Measurements from ENCODE around the gene ITFG1.

The ITFG1 gene

DNA sequence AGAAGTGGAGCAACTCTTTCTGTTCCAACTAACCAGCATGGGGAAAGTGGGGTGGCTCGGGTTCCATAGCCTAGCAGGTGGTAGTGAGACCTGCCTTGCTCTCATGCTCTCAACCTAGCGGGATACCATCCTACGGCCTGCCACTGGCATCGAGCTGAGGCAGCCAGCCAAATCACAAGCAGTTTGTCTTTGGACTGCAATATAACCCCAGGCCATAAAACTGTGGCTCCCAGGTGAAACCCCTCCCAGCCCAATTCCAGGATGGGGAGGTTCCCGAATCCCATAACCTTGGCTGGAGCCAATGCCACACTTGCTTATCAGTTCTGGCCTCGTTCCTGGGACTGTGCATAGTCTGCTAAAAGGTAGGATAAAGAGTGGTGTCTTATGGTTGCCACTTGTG lies 161.3 kb downstream of the ITFG1 start:
- H3K27ac ChIP-seq (ENCODE audit: low read length) = no peak overlapping the region
- no peak overlapping the region for H3K4me3 ChIP-seq (ENCODE audit: low read length in 2 of 2)
- peaks cover 4 to 5% of the 10 kb centered on the region in 2 donors for H3K36me3 ChIP-seq (ENCODE audit: control insufficient read depth in 2 of 2, insufficient read depth in 2 of 2, low read length in 2 of 2)
- H3K9ac ChIP-seq (ENCODE audit: low read length in 2 of 2) = no peak overlapping the region
- H3K4me1 ChIP-seq (ENCODE audit: control insufficient read depth, insufficient read depth, low read length) = no peaks in the 10 kb centered on the region
- H3K27me3 ChIP-seq (ENCODE audit: control insufficient read depth in 1 of 2, insufficient read depth in 2 of 2, low read length in 2 of 2) = no peaks in the 10 kb centered on the region
- no peaks in the 10 kb centered on the region for H3K9me3 ChIP-seq (ENCODE audit: control insufficient read depth in 2 of 2, low read length in 2 of 2)

DNA sequence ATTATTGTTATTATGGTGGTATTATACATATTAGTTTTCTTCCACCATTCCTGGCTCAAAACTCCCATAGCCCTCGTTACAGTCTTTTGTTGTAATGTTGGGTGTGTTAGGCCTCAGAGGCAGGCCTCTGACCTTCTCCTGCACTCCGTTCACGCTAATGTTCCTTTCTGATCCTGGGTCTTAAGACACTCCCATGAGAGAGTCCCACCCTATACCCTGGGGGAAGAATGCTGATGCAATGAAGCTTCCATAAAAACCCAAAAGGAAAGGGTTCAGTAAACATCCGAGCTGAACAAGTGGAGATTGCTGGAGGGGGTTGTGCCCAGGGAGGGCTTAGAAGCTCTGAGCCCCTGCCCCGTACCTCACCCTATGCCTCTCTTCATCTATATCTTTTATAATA lies 175.9 kb downstream of the ITFG1 start:
- H3K9me3 ChIP-seq (ENCODE audit: control insufficient read depth in 2 of 2, low read length in 2 of 2) = peaks cover 0 to 9% of the 10 kb centered on the region in 2 donors
- H3K9ac ChIP-seq (ENCODE audit: low read length in 2 of 2) = no peak overlapping the region
- H3K27ac ChIP-seq (ENCODE audit: low read length) = no peak overlapping the region
- no peaks in the 10 kb centered on the region for H3K36me3 ChIP-seq (ENCODE audit: control insufficient read depth in 2 of 2, insufficient read depth in 2 of 2, low read length in 2 of 2)
- H3K27me3 ChIP-seq (ENCODE audit: control insufficient read depth in 1 of 2, insufficient read depth in 2 of 2, low read length in 2 of 2) = no peaks in the 10 kb centered on the region
- H3K4me1 ChIP-seq (ENCODE audit: control insufficient read depth, insufficient read depth, low read length) = no peaks in the 10 kb centered on the region
- no peak overlapping the region for H3K4me3 ChIP-seq (ENCODE audit: low read length in 2 of 2)

DNA sequence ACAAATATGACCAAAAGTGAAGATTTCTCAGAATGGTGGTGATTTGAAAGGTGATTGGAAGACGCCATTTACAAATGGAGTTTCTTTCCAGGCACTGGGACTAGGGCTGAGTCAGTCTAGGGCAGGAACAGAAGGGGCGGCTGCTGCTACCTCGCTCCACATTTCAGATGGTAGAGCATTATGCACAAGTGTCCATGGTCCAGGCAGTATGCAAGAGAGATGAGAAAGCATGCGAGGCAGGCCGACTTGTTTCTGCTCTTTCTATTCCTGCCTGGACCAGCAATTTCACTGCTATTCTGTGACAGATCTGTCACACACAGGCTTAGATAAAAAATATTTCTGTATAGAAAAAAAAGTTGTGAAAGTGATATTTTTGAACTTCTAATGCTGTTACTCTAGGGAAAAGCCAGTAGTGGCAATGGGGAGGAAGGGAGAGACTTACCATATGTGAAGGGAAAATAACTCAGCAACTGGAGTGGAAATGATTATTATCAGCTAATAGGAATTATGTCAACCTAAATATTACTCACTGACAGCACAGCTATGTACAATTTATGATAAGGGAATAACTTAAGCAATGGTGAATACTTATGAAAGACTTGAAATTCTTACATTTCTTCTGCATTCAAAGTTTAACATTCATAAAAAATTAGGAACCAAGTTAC lies 182.4 kb downstream of the ITFG1 start:
- no peaks in the 10 kb centered on the region for H3K9me3 ChIP-seq (ENCODE audit: control insufficient read depth in 2 of 2, low read length in 2 of 2)
- H3K4me1 ChIP-seq (ENCODE audit: control insufficient read depth, insufficient read depth, low read length) = no peaks in the 10 kb centered on the region
- H3K9ac ChIP-seq (ENCODE audit: low read length in 2 of 2) = no peak overlapping the region
- H3K27me3 ChIP-seq (ENCODE audit: control insufficient read depth in 1 of 2, insufficient read depth in 2 of 2, low read length in 2 of 2) = no peaks in the 10 kb centered on the region
- H3K27ac ChIP-seq (ENCODE audit: low read length) = no peak overlapping the region
- no peak overlapping the region for H3K4me3 ChIP-seq (ENCODE audit: low read length in 2 of 2)
- H3K36me3 ChIP-seq (ENCODE audit: control insufficient read depth in 2 of 2, insufficient read depth in 2 of 2, low read length in 2 of 2) = no peaks in the 10 kb centered on the region

DNA sequence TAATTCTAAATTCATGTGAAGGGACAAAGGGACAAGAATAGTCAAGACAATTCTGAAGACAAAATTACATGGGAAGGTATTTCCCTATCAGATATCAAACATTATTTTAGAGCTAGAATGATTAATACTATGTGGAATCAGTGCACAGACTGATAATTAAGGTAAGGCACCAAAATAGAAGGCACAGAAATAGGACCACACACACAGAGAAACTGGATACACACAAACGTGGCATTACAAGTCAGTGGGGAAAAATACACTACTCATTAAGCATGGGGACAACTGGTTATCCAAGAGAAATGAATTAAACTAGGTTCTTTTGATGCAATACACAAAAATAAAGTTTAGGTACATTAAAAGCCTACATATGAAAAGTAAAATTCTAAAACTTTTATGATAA lies 184.3 kb downstream of the ITFG1 start:
- H3K9me3 ChIP-seq (ENCODE audit: control insufficient read depth in 2 of 2, low read length in 2 of 2) = no peaks in the 10 kb centered on the region
- H3K4me1 ChIP-seq (ENCODE audit: control insufficient read depth, insufficient read depth, low read length) = no peaks in the 10 kb centered on the region
- H3K27me3 ChIP-seq (ENCODE audit: control insufficient read depth in 1 of 2, insufficient read depth in 2 of 2, low read length in 2 of 2) = no peaks in the 10 kb centered on the region
- H3K9ac ChIP-seq (ENCODE audit: low read length in 2 of 2) = no peak overlapping the region
- no peak overlapping the region for H3K27ac ChIP-seq (ENCODE audit: low read length)
- H3K36me3 ChIP-seq (ENCODE audit: control insufficient read depth in 2 of 2, insufficient read depth in 2 of 2, low read length in 2 of 2) = no peaks in the 10 kb centered on the region
- no peak overlapping the region for H3K4me3 ChIP-seq (ENCODE audit: low read length in 2 of 2)

DNA sequence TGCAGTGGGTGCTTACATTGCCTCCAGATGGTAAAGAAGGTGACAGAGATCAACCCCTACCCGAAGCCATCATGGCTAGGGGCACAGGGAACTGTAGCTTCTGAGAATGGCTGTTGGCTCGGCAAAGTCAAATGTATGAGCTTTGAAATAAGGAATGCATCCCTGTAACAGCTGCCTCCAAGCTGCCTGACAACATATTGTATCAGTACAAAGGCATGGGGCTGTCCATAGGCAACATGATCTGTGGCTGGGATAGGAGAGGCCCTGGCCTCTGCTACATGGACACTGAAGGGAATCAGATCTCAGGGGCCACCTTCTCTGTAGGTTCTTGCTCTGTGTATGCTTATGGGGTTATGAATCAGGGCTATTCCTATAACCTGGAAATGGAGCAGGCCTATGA lies 197.9 kb downstream of the ITFG1 start:
- no peak overlapping the region for H3K27ac ChIP-seq (ENCODE audit: low read length)

DNA sequence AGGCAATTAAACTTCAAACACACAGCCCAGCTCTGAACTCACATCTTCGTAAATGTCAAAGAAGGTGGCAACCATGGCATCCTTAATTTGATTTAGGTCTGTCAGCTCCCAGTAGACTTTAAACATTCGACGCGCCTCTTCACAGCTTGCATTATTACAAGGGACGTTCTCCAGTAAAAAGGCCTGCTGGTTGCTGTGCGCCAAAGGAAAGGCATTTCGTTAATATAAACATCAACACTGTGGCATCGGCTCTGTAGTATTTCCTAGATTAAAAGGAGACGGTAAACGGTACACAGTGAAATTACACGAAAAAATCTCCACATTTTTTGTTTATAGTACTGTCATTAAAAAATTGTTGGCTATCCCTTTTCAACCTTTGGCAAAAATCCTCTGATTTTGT lies 200.4 kb downstream of the ITFG1 start:
- no peaks in the 10 kb centered on the region for H3K9me3 ChIP-seq (ENCODE audit: control insufficient read depth in 2 of 2, low read length in 2 of 2)
- H3K27me3 ChIP-seq (ENCODE audit: control insufficient read depth in 1 of 2, insufficient read depth in 2 of 2, low read length in 2 of 2) = no peaks in the 10 kb centered on the region
- H3K4me1 ChIP-seq (ENCODE audit: control insufficient read depth, insufficient read depth, low read length) = no peaks in the 10 kb centered on the region
- no peak overlapping the region for H3K27ac ChIP-seq (ENCODE audit: low read length)
- H3K9ac ChIP-seq (ENCODE audit: low read length in 2 of 2) = no peak overlapping the region
- H3K4me3 ChIP-seq (ENCODE audit: low read length in 2 of 2) = no peak overlapping the region
- peaks cover 4 to 7% of the 10 kb centered on the region in 2 donors for H3K36me3 ChIP-seq (ENCODE audit: control insufficient read depth in 2 of 2, insufficient read depth in 2 of 2, low read length in 2 of 2)

More for the DNA sequence above, 197.9 kb downstream of the ITFG1 start:
- Histone ChIP-seq H3K4me3 (ENCODE audit: low read length in 2 of 2) (no peak overlapping the region), H3K36me3 (ENCODE audit: control insufficient read depth in 2 of 2, insufficient read depth in 2 of 2, low read length in 2 of 2) (peaks cover 0 to 5% of the 10 kb centered on the region in 2 donors), H3K27me3 (ENCODE audit: control insufficient read depth in 1 of 2, insufficient read depth in 2 of 2, low read length in 2 of 2) (no peaks in the 10 kb centered on the region), H3K9me3 (ENCODE audit: control insufficient read depth in 2 of 2, low read length in 2 of 2) (no peaks in the 10 kb centered on the region), H3K9ac (ENCODE audit: low read length in 2 of 2) (no peak overlapping the region), H3K4me1 (ENCODE audit: control insufficient read depth, insufficient read depth, low read length) (no peaks in the 10 kb centered on the region)

DNA sequence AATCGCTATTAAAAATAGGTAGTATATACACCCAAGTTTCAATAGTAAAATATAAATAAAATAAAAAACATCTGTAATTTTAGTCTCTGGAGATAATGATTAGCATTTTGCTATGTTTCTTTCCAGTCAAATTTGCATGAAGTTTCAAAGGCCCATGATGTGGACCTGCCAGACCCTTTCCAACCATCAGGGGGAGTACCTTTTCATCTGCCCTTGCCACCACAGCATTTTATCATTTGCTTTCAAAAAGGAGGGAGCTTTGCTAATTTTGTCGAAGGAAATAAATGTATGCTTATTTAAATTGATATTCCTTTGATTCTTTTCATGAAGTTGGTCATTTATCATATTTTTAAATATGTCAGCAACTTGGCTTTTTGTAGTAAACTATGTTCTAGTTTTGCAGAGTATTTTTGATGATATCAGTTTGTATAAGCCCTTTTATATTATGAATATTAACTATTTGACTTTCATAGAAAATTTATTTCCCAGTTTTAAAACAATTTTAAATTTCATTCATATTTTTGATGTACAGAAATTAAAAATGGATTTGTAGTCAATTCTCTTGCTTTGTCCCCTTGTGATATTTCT lies 201.9 kb downstream of the ITFG1 start:
- H3K36me3 ChIP-seq (ENCODE audit: control insufficient read depth in 2 of 2, insufficient read depth in 2 of 2, low read length in 2 of 2) = peaks cover 4 to 7% of the 10 kb centered on the region in 2 donors
- H3K9me3 ChIP-seq (ENCODE audit: control insufficient read depth in 2 of 2, low read length in 2 of 2) = no peaks in the 10 kb centered on the region
- no peaks in the 10 kb centered on the region for H3K27me3 ChIP-seq (ENCODE audit: control insufficient read depth in 1 of 2, insufficient read depth in 2 of 2, low read length in 2 of 2)
- H3K9ac ChIP-seq (ENCODE audit: low read length in 2 of 2) = no peak overlapping the region
- no peak overlapping the region for H3K27ac ChIP-seq (ENCODE audit: low read length)
- no peaks in the 10 kb centered on the region for H3K4me1 ChIP-seq (ENCODE audit: control insufficient read depth, insufficient read depth, low read length)
- no peak overlapping the region for H3K4me3 ChIP-seq (ENCODE audit: low read length in 2 of 2)

DNA sequence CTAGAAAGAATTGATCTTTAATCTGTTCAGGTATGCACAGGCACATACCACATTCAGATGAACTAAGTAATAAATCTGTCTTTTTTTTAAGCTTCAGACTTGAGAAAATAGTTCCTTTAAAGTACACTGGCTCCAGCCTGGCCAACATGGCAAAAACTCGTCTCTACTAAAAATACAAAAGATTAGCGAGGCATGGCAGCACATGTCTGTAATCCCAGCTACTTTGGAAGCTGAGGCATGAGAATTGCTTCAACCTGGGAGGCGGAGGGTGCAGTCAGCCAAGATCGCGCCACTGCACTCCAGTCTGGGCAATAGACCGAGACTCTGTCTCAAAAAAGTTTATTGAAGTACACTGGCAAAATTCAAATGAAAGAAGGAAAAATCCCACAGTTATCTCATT lies 206.1 kb downstream of the ITFG1 start:
- no peak overlapping the region for H3K9ac ChIP-seq (ENCODE audit: low read length in 2 of 2)
- no peaks in the 10 kb centered on the region for H3K9me3 ChIP-seq (ENCODE audit: control insufficient read depth in 2 of 2, low read length in 2 of 2)
- H3K4me1 ChIP-seq (ENCODE audit: control insufficient read depth, insufficient read depth, low read length) = no peaks in the 10 kb centered on the region
- no peaks in the 10 kb centered on the region for H3K27me3 ChIP-seq (ENCODE audit: control insufficient read depth in 1 of 2, insufficient read depth in 2 of 2, low read length in 2 of 2)
- no peak overlapping the region for H3K27ac ChIP-seq (ENCODE audit: low read length)
- no peak overlapping the region for H3K4me3 ChIP-seq (ENCODE audit: low read length in 2 of 2)
- peaks cover 3 to 4% of the 10 kb centered on the region in 2 donors for H3K36me3 ChIP-seq (ENCODE audit: control insufficient read depth in 2 of 2, insufficient read depth in 2 of 2, low read length in 2 of 2)

DNA sequence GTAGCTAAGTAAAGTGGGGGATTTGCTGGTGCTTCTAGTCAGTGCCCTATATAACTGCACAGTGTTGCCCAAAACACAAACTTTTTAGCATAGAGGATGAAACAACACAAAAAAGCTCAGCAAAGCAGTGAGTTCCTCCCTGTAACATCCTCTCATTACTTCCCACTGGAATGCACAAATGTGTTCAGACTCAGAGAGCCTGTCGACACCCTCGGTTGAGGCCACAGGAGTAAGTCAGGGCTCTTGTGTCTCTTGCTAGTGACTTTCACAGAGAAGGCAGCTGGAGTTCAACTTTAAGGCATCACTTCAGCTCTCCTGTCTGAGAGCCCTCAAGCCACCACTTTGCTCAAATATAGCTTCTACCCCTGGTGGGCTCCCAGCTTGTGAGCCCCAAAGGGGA lies 209.9 kb downstream of the ITFG1 start:
- Histone ChIP-seq H3K36me3 (ENCODE audit: control insufficient read depth in 2 of 2, insufficient read depth in 2 of 2, low read length in 2 of 2) (peaks cover 0 to 2% of the 10 kb centered on the region in 2 donors), H3K4me3 (ENCODE audit: low read length in 2 of 2) (no peak overlapping the region), H3K4me1 (ENCODE audit: control insufficient read depth, insufficient read depth, low read length) (no peaks in the 10 kb centered on the region), H3K9me3 (ENCODE audit: control insufficient read depth in 2 of 2, low read length in 2 of 2) (no peaks in the 10 kb centered on the region), H3K9ac (ENCODE audit: low read length in 2 of 2) (no peak overlapping the region), H3K27me3 (ENCODE audit: control insufficient read depth in 1 of 2, insufficient read depth in 2 of 2, low read length in 2 of 2) (no peaks in the 10 kb centered on the region), H3K27ac (ENCODE audit: low read length) (no peak overlapping the region)

DNA sequence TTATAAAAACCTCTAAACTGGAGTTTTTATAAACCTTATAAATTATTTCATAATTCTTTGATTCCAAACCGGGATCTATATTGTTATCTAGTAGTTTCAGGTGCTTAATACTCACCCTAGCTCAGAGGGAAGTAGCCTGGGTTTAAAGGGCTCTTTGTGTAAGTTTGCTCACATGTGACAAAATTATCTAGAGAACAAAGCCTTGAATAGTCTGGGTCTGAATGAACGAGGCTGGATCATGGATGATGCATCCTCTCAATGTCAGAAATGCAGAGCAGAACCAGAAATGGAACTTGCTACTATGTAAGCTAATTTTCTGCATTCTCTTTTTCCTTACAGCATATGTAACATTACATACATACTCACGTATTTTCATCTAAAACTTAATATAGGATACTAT lies 213.2 kb downstream of the ITFG1 start:
- H3K27me3 ChIP-seq (ENCODE audit: control insufficient read depth in 1 of 2, insufficient read depth in 2 of 2, low read length in 2 of 2) = no peaks in the 10 kb centered on the region
- no peak overlapping the region for H3K4me3 ChIP-seq (ENCODE audit: low read length in 2 of 2)
- no peaks in the 10 kb centered on the region for H3K4me1 ChIP-seq (ENCODE audit: control insufficient read depth, insufficient read depth, low read length)
- H3K27ac ChIP-seq (ENCODE audit: low read length) = no peak overlapping the region
- H3K9ac ChIP-seq (ENCODE audit: low read length in 2 of 2) = no peak overlapping the region
- H3K9me3 ChIP-seq (ENCODE audit: control insufficient read depth in 2 of 2, low read length in 2 of 2) = no peaks in the 10 kb centered on the region
- peaks cover 0 to 8% of the 10 kb centered on the region in 2 donors for H3K36me3 ChIP-seq (ENCODE audit: control insufficient read depth in 2 of 2, insufficient read depth in 2 of 2, low read length in 2 of 2)

DNA sequence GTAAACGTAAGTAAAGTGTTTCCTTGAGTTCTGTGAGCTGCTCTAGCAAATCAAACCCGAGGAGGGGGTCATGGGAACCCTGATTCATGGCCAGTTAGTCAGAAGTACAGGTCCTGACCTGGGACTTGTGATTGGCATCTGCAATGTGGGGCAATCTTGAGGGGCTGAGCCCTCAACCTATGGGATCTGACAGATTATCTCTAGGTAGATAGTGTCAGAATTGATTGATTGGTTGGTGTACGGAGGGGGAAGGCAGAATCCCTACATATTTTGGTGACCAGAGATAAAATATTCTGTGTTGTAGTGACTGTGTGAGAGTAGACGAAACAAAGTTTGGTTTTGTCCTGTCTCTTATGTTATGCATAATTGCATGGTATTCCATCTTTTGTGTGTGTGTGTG lies 216.7 kb downstream of the ITFG1 start:
- H3K4me1 ChIP-seq (ENCODE audit: control insufficient read depth, insufficient read depth, low read length) = no peaks in the 10 kb centered on the region
- no peaks in the 10 kb centered on the region for H3K27me3 ChIP-seq (ENCODE audit: control insufficient read depth in 1 of 2, insufficient read depth in 2 of 2, low read length in 2 of 2)
- H3K27ac ChIP-seq (ENCODE audit: low read length) = no peak overlapping the region
- peaks cover 0 to 8% of the 10 kb centered on the region in 2 donors for H3K36me3 ChIP-seq (ENCODE audit: control insufficient read depth in 2 of 2, insufficient read depth in 2 of 2, low read length in 2 of 2)
- H3K9me3 ChIP-seq (ENCODE audit: control insufficient read depth in 2 of 2, low read length in 2 of 2) = no peaks in the 10 kb centered on the region
- H3K9ac ChIP-seq (ENCODE audit: low read length in 2 of 2) = no peak overlapping the region
- no peak overlapping the region for H3K4me3 ChIP-seq (ENCODE audit: low read length in 2 of 2)

Measured in stomach smooth muscle (tissue), 2 donors.